HepG2 (cell line): ENCODE measurements around the gene ITCH. TPM values are rescaled to one million over a fixed set of nuclear protein-coding genes. Genes with fewer than 3 reads are reported as not detected.
A peak's percentile ranks its signal among the peaks of the same experiment; 100 is the strongest.

Experiments used
- CEBPB ChIP-seq: IDR thresholded peaks from 2 replicates; pipeline ENCODE4 v1.6.1; 2011; ENCODE audit warnings: low read depth, low read length, improper control_type of control experiment, borderline replicate concordance
- CENPBD1 ChIP-seq: sonication (generic); formaldehyde crosslinking; IDR thresholded peaks from 2 replicates; pipeline ENCODE4 v1.8.0; 2022; ENCODE audit warnings: missing genetic modification reagents, low read depth, mild to moderate bottlenecking, borderline replicate concordance
- FOXA3 ChIP-seq: IDR thresholded peaks from 2 replicates; pipeline ENCODE4 v1.6.1; 2016; ENCODE audit warnings: missing genetic modification reagents, missing compliant biosample characterization
- FOXO1 ChIP-seq: sonication (generic); formaldehyde crosslinking; IDR thresholded peaks from 2 replicates; pipeline ENCODE4 v1.4.0; 2020; ENCODE audit warnings: missing genetic modification reagents
- GZF1 ChIP-seq: sonication (generic); formaldehyde crosslinking; IDR thresholded peaks from 2 replicates; pipeline ENCODE4 v1.5.1; 2020; ENCODE audit warnings: mild to moderate bottlenecking, missing genetic modification reagents
- HDAC1 ChIP-seq: sonication (generic); formaldehyde crosslinking; IDR thresholded peaks from 2 replicates; pipeline ENCODE4 v1.5.1; 2020; ENCODE audit warnings: mild to moderate bottlenecking, missing genetic modification reagents
- HIC2 ChIP-seq: sonication (generic); formaldehyde crosslinking; IDR thresholded peaks from 2 replicates; pipeline ENCODE4 v1.9.0; 2022; ENCODE audit warnings: low read depth, missing genetic modification reagents
- RAD21 ChIP-seq: fragments of 450-650 bp; formaldehyde crosslinking; IDR thresholded peaks from 2 replicates; pipeline ENCODE4 v1.5.0; 2020; ENCODE audit warnings: mild to moderate bottlenecking
- RNF2 ChIP-seq: fragments of 450-650 bp; conservative IDR thresholded peaks from 2 replicates; pipeline ENCODE4 v1.6.1; 2016; ENCODE audit warnings: low read depth
- SCMH1 ChIP-seq: sonication (generic); formaldehyde crosslinking; IDR thresholded peaks from 2 replicates; pipeline ENCODE4 v1.9.0; 2021; ENCODE audit warnings: missing genetic modification reagents, mild to moderate bottlenecking, borderline replicate concordance
- SIN3B ChIP-seq: fragments of 150-350 bp; IDR thresholded peaks from 2 replicates; pipeline ENCODE4 v1.6.1; 2014; ENCODE audit warnings: low read length
- SRSF4 ChIP-seq: fragments of 200-400 bp; formaldehyde crosslinking; IDR thresholded peaks from one replicate; pipeline ENCODE4 v1.6.1; 2018; ENCODE audit warnings: mild to moderate bottlenecking, low read depth, low read length, moderate library complexity; ENCODE audit not compliant: poor library complexity, severe bottlenecking
- TBX2 ChIP-seq: sonication (generic); formaldehyde crosslinking; IDR thresholded peaks from 2 replicates; pipeline ENCODE4 v1.5.0; 2020; ENCODE audit warnings: missing genetic modification reagents, mild to moderate bottlenecking, borderline replicate concordance
- TOE1 ChIP-seq: sonication (generic); formaldehyde crosslinking; IDR thresholded peaks from 2 replicates; pipeline ENCODE4 v1.4.0; 2020; ENCODE audit warnings: mild to moderate bottlenecking, missing genetic modification reagents
- ZNF101 ChIP-seq: sonication (generic); formaldehyde crosslinking; IDR thresholded peaks from 2 replicates; pipeline ENCODE4 v1.4.0; 2020; ENCODE audit warnings: mild to moderate bottlenecking, low read depth, missing genetic modification reagents, borderline replicate concordance
- ZNF33A ChIP-seq: sonication (generic); formaldehyde crosslinking; IDR thresholded peaks from 2 replicates; pipeline ENCODE4 v1.5.1; 2020; ENCODE audit warnings: missing genetic modification reagents, mild to moderate bottlenecking, moderate library complexity, borderline replicate concordance
- ZNF430 ChIP-seq: sonication (generic); formaldehyde crosslinking; IDR thresholded peaks from 2 replicates; pipeline ENCODE4 v1.9.0; 2021; ENCODE audit warnings: mild to moderate bottlenecking, missing genetic modification reagents
- ZNF512B ChIP-seq: sonication (generic); formaldehyde crosslinking; IDR thresholded peaks from 2 replicates; pipeline ENCODE4 v1.5.1; 2020; ENCODE audit warnings: missing genetic modification reagents, mild to moderate bottlenecking, borderline replicate concordance
- ZNF543 ChIP-seq: sonication (generic); formaldehyde crosslinking; IDR thresholded peaks from 2 replicates; pipeline ENCODE4 v1.4.0; 2020; ENCODE audit warnings: mild to moderate bottlenecking, missing genetic modification reagents
- ZNF782 ChIP-seq: sonication (generic); formaldehyde crosslinking; IDR thresholded peaks from 2 replicates; pipeline ENCODE4 v1.4.0; 2020; ENCODE audit warnings: missing genetic modification reagents, mild to moderate bottlenecking, borderline replicate concordance
- polyA plus RNA-seq, 8 experiments: library from polyadenylated mRNA; depleted of rRNA in 3 of 8; stranded (reverse) in 7 of 8; unstranded in 1 of 8; fragments of >200 nt; fragmentation: Illumina TruSeq in 4 of 8; extraction: Trizol in 4 of 8; gene quantifications; 2 replicates each; pipeline versions ENCODE4 v1.2.1 to v1.2.3, GENCODE V29; 2011 to 2016; ENCODE audit warnings: low read depth in 4 of 8, missing spikeins in 1 of 8, mixed read lengths in 1 of 8; ENCODE audit not compliant: insufficient read depth in 1 of 8
- total RNA-seq, 5 experiments: library from RNA; depleted of rRNA; stranded (reverse); fragments of >200 nt; fragmentation: Illumina TruSeq; extraction: Trizol; gene quantifications; 2 replicates each; pipeline ENCODE4 v1.2.3, GENCODE V29; 2016; ENCODE audit warnings: low read depth in 1 of 5
- TF ChIP-seq, protein P1 (sequence below): sonication (generic); formaldehyde crosslinking; IDR thresholded peaks from 2 replicates; pipeline ENCODE4 v1.4.0; 2020; ENCODE audit warnings: missing genetic modification reagents, mild to moderate bottlenecking, borderline replicate concordance
- TF ChIP-seq, protein P2 (sequence below): sonication (generic); formaldehyde crosslinking; IDR thresholded peaks from 2 replicates; pipeline ENCODE4 v1.5.0; 2020; ENCODE audit warnings: missing genetic modification reagents

Gene ITCH
- total and polyA plus RNA-seq, 2 of the 13 experiments (the other 11 are each of a cell fraction or from before 2014, with no cell fraction given): 20.5 to 112 TPM

GRCh38 chr20:34515484-34516246 lies 152.6 kb downstream of the ITCH start (continued):
- TF ChIP-seq CENPBD1 (CRISPR knock-in tag) (no peak), RAD21 (CRISPR knock-in tag) (no peak), CEBPB (peak; percentile 67; the same call in 1 of the 2 replicates), TBX2 (CRISPR knock-in tag) (no peak; the same call in none of the 2 replicates), FOXO1 (peak; percentile 6; the same call in 1 of the 2 replicates), TOE1 (CRISPR knock-in tag) (no peak), HDAC1 (CRISPR knock-in tag) (peak; percentile 16; the same call in 1 of the 2 replicates), ZNF512B (CRISPR knock-in tag) (0 out of 2 replicates have a peak, but pooled peaks have one; percentile 77), ZNF33A (CRISPR knock-in tag) (no peak), RNF2 (no peak), FOXA3 (CRISPR knock-in tag) (no peak), ZNF101 (CRISPR knock-in tag) (no peak), SIN3B (no peak), HIC2 (CRISPR knock-in tag) (0 out of 2 replicates have a peak, but pooled peaks have one; percentile 30), GZF1 (CRISPR knock-in tag) (peak; percentile 13; the same call in 1 of the 2 replicates), SCMH1 (CRISPR knock-in tag) (no peak), ZNF782 (0 out of 2 replicates have a peak, but pooled peaks have one; percentile 52), SRSF4 (no peak), ZNF430 (CRISPR knock-in tag) (no peak; the same call in 1 of the 2 replicates), ZNF543 (no peak; the same call in 1 of the 2 replicates)
- TF ChIP-seq, protein P1, sequence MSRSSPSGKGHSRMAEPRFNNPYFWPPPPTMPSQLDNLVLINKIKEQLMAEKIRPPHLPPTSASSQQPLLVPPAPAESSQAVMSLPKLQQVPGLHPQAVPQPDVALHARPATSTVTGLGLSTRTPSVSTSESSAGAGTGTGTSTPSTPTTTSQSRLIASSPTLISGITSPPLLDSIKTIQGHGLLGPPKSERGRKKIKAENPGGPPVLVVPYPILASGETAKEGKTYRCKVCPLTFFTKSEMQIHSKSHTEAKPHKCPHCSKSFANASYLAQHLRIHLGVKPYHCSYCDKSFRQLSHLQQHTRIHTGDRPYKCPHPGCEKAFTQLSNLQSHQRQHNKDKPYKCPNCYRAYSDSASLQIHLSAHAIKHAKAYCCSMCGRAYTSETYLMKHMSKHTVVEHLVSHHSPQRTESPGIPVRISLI (CRISPR knock-in tag): peak; percentile 36
- TF ChIP-seq, protein P2, sequence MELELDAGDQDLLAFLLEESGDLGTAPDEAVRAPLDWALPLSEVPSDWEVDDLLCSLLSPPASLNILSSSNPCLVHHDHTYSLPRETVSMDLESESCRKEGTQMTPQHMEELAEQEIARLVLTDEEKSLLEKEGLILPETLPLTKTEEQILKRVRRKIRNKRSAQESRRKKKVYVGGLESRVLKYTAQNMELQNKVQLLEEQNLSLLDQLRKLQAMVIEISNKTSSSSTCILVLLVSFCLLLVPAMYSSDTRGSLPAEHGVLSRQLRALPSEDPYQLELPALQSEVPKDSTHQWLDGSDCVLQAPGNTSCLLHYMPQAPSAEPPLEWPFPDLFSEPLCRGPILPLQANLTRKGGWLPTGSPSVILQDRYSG: no peak; the same call in 1 of the 2 replicates
